Measurements from ENCODE around the gene NSMF.

NSMF gene

GRCh38 chr9:137459152-137459600, at the start of gene NSMF:
NSMF (minus strand) TSS chr9:137459334; CDS start chr9:137459102, 232 bp downstream.
- DNase-seq (ENCODE audit: low read depth), result peak; percentile 76

- no peak for DNase-seq (ENCODE audit: low read depth)
These were observed 47.6 kb upstream of the NSMF start for GRCh38 chr9:137506702-137507171.

GRCh38 chr9:137506274-137506673, 47.1 kb upstream of the NSMF start:
- no peak for DNase-seq (ENCODE audit: low read depth)

- no peak for DNase-seq (ENCODE audit: low read depth)
These were observed 46.4 kb upstream of the NSMF start for GRCh38 chr9:137505421-137506140.

GRCh38 chr9:137504432-137504777, 45.3 kb upstream of the NSMF start:
- DNase-seq (ENCODE audit: low read depth), result no peak

- DNase-seq (ENCODE audit: low read depth), result no peak
These were observed 43.1 kb upstream of the NSMF start for GRCh38 chr9:137502008-137502911.

GRCh38 chr9:137501457-137501856, 42.3 kb upstream of the NSMF start:
- DNase-seq (ENCODE audit: low read depth), result no peak

- no peak for DNase-seq (ENCODE audit: low read depth)
These were observed 41.7 kb upstream of the NSMF start for GRCh38 chr9:137500666-137501397.

GRCh38 chr9:137499858-137500661, 40.9 kb upstream of the NSMF start:
- DNase-seq (ENCODE audit: low read depth), result no peak

- no peak for DNase-seq (ENCODE audit: low read depth)
These were observed 40.3 kb upstream of the NSMF start for GRCh38 chr9:137499416-137499815.

- no peak for DNase-seq (ENCODE audit: low read depth)
These were observed 39.6 kb upstream of the NSMF start for GRCh38 chr9:137498720-137499150.

GRCh38 chr9:137497921-137498719, 39.0 kb upstream of the NSMF start:
- no peak for DNase-seq (ENCODE audit: low read depth)

GRCh38 chr9:137496601-137497375, 37.7 kb upstream of the NSMF start:
- no peak for DNase-seq (ENCODE audit: low read depth)

GRCh38 chr9:137494550-137495351, 35.6 kb upstream of the NSMF start:
- DNase-seq (ENCODE audit: low read depth), result no peak

GRCh38 chr9:137494104-137494544, 35.0 kb upstream of the NSMF start:
- no peak for DNase-seq (ENCODE audit: low read depth)

- no peak for DNase-seq (ENCODE audit: low read depth)
These were observed 34.4 kb upstream of the NSMF start for GRCh38 chr9:137493364-137494103.

GRCh38 chr9:137492464-137493363, 33.6 kb upstream of the NSMF start:
- no peak for DNase-seq (ENCODE audit: low read depth)
